ENCODE measurements around the gene PFKFB2.

PFKFB2 gene

GRCh38 chr1:207124389-207124788 is 71.3 kb downstream of the PFKFB2 start:
- DNase-seq (ENCODE audit: low read depth) = no peak
- no peak overlapping the region for H3K4me3 ChIP-seq (replicated peaks; ENCODE audit: low read depth, low read length)
- TF ChIP-seq CTCF (IDR thresholded peaks at IDR 0.05; ENCODE audit: low read length, missing control alignments) = no peak

GRCh38 chr1:207128336-207128921 is 75.4 kb downstream of the PFKFB2 start:
- TF ChIP-seq CTCF (IDR thresholded peaks at IDR 0.05; ENCODE audit: low read length, missing control alignments) = no peak
- DNase-seq (ENCODE audit: low read depth) = no peak
- H3K4me3 ChIP-seq (replicated peaks; ENCODE audit: low read depth, low read length) = no peak overlapping the region

GRCh38 chr1:207129053-207129452 is 76.0 kb downstream of the PFKFB2 start:
- no peak for DNase-seq (ENCODE audit: low read depth)
- TF ChIP-seq CTCF (IDR thresholded peaks at IDR 0.05; ENCODE audit: low read length, missing control alignments) = no peak
- H3K4me3 ChIP-seq (replicated peaks; ENCODE audit: low read depth, low read length) = no peak overlapping the region
